ENCODE measurements around the gene SEL1L3. TPM values are rescaled to one million over a fixed set of nuclear protein-coding genes. Genes with fewer than 3 reads are reported as not detected.

The SEL1L3 gene
- total and polyA plus RNA-seq, 2 donors (not counting 3 experiments of a cell fraction or from before 2014, with no cell fraction given), result 53.4 to 122 TPM

GRCh38 chr4:25797136-25797535 lies 65.7 kb downstream of the SEL1L3 start:
- H3K79me2 ChIP-seq (ENCODE audit: control insufficient read depth, insufficient read depth, low read length), result no peaks in the 10 kb centered on the region
- H3K4me3 ChIP-seq (replicated peaks in 1 of 3; ENCODE audit: insufficient read depth in 1 of 3, low read depth in 1 of 3, low read length in 3 of 3), result no peak overlapping the region
- H3K4me2 ChIP-seq (ENCODE audit: insufficient read depth, low read length), result no peak overlapping the region
- DNase-seq (ENCODE audit: low read depth, low spot score) (no peak), FAIRE-seq (no peak)
- TF ChIP-seq FOS (IDR thresholded peaks at IDR 0.05; ENCODE audit: borderline replicate concordance, insufficient read depth, low read length), result no peak
- no peak for TF ChIP-seq GATA2 (IDR thresholded peaks at IDR 0.05; ENCODE audit: insufficient read depth, insufficient read length, low read depth, low read length)
- TF ChIP-seq MAX (IDR thresholded peaks at IDR 0.05; ENCODE audit: insufficient read depth, insufficient read length), result no peak
- no peak for TF ChIP-seq EZH2 (IDR thresholded peaks at IDR 0.05; ENCODE audit: borderline replicate concordance, low read depth, low read length, severe bottlenecking)
- no peak for TF ChIP-seq JUN (IDR thresholded peaks at IDR 0.05; ENCODE audit: borderline replicate concordance, insufficient read depth, insufficient read length, low read depth)
- TF ChIP-seq MYC (IDR thresholded peaks at IDR 0.05; ENCODE audit: low read depth, low read length), result no peak
- no peak for TF ChIP-seq POLR2A (IDR thresholded peaks at IDR 0.05; ENCODE audit: low read depth, low read length)
- TF ChIP-seq POLR2AphosphoS5 (IDR thresholded peaks at IDR 0.05; ENCODE audit: insufficient read depth, low read depth, low read length), result no peak
- TF ChIP-seq CTCF (IDR thresholded peaks at IDR 0.05; ENCODE audit: extremely low read depth in 1 of 2, insufficient read depth in 1 of 2, low read depth in 1 of 2, low read length in 2 of 2), result no peak
- H3K9me3 ChIP-seq (replicated peaks; ENCODE audit: control insufficient read depth, insufficient read depth, low read length), result no peaks in the 10 kb centered on the region
- H3K27ac ChIP-seq (ENCODE audit: insufficient read depth, low read depth, low read length), result no peak overlapping the region
- H3K9me1 ChIP-seq (replicated peaks; ENCODE audit: control insufficient read depth, extremely low read depth, insufficient read depth, low read length), result no peaks in the 10 kb centered on the region
- CTCF ChIA-PET, result no interaction called here
- POLR2A ChIA-PET, result no interaction called here
- no peaks in the 10 kb centered on the region for H3K27me3 ChIP-seq (ENCODE audit: control insufficient read depth in 2 of 2, insufficient read depth in 2 of 2, low read length in 2 of 2)
- H3K4me1 ChIP-seq (ENCODE audit: control insufficient read depth, extremely low read depth, insufficient read depth, low read length), result no peaks in the 10 kb centered on the region
- dilution Hi-C loops (cut with MboI; ENCODE audit: extremely low pct_ligation_motif_present, low sequenced_read_pairs) (no loop called here), intact Hi-C loops (cut with micrococcal nuclease) (no loop called here)
- no peak overlapping the region for H3K9ac ChIP-seq (replicated peaks; ENCODE audit: extremely low read depth, insufficient read depth, low read length)
- H4K20me1 ChIP-seq (replicated peaks; ENCODE audit: control insufficient read depth, extremely low read depth, insufficient read depth, low read length), result no peaks in the 10 kb centered on the region
- no peak overlapping the region for H2AFZ ChIP-seq (ENCODE audit: low read depth, low read length)
- BruUV-seq (replicated peaks), result no TSS peak
- peaks cover 3 to 26% of the 10 kb centered on the region in 2 experiments for H3K36me3 ChIP-seq (ENCODE audit: control insufficient read depth in 2 of 2, extremely low read depth in 1 of 2, insufficient read depth in 2 of 2, low read length in 2 of 2)

Measured in endothelial cell of umbilical vein (primary cell).